Caco-2 (cell line): ENCODE results near the gene GMPR. TPM values are rescaled to one million over a fixed set of nuclear protein-coding genes. Genes with fewer than 3 reads are reported as not detected.

Experiments used
- BruUV-seq: library from RNA; stranded (reverse); fragments of 400-500 nt; replicated peaks from 2 replicates; lab custom pipeline; 2021; lab: Mats Ljungman, UMichigan
- CTCF ChIA-PET: fragments of 300-600 bp; sonication (Branson Sonifier 250); formaldehyde crosslinking; loops from one replicate; lab custom pipeline; 2022; ENCODE audit warnings: antibody characterized with exemption; lab: Charles Lee
- POLR2A ChIA-PET: fragments of 300-600 bp; sonication (Branson Sonifier 250); formaldehyde crosslinking; loops from one replicate; lab custom pipeline; 2022; ENCODE audit warnings: antibody characterized with exemption; lab: Charles Lee
- DNase-seq, 2 experiments: peaks; one replicate each; pipeline versions ENCODE4 v3.0.0 to v3.0.0-alpha.2; 2020 to 2022
- H3K27me3 ChIP-seq: replicated peaks from 2 replicates; pipeline ENCODE4 v1.6.0; 2011; ENCODE audit warnings: low read length; ENCODE audit not compliant: control insufficient read depth, insufficient read depth
- H3K36me3 ChIP-seq: 2 replicates; pipeline ENCODE4 v1.5.1; 2011; ENCODE audit warnings: low read length; ENCODE audit not compliant: control insufficient read depth, insufficient read depth
- H3K4me1 ChIP-seq: fragments of 250-450 bp; sonication (Bioruptor Pico); 2 replicates; pipeline ENCODE4 v1.5.1; 2020; ENCODE audit warnings: mild to moderate bottlenecking
- H3K4me3 ChIP-seq: 2 replicates; pipeline ENCODE4 v1.5.1; 2011; ENCODE audit warnings: low read depth, mild to moderate bottlenecking, control low read depth, low read length
- H3K9me3 ChIP-seq: fragments of 250-450 bp; sonication (Bioruptor Pico); 2 replicates; pipeline ENCODE4 v1.5.1; 2020; ENCODE audit warnings: mild to moderate bottlenecking, moderate library complexity
- H3K27ac Mint-ChIP-seq: one replicate; pipeline ENCODE4 v1.8.0; 2022; ENCODE audit warnings: mixed read lengths; ENCODE audit not compliant: unreplicated experiment
- H3K27me3 Mint-ChIP-seq: one replicate; pipeline ENCODE4 v1.8.0; 2022; ENCODE audit warnings: mixed read lengths; ENCODE audit not compliant: insufficient read depth, unreplicated experiment
- H3K36me3 Mint-ChIP-seq: one replicate; pipeline ENCODE4 v1.8.0; 2022; ENCODE audit warnings: mild to moderate bottlenecking, mixed read lengths; ENCODE audit not compliant: insufficient read depth, unreplicated experiment
- H3K4me1 Mint-ChIP-seq: one replicate; pipeline ENCODE4 v1.8.0; 2022; ENCODE audit warnings: low read depth, mixed read lengths; ENCODE audit not compliant: unreplicated experiment
- H3K4me3 Mint-ChIP-seq: one replicate; pipeline ENCODE4 v1.8.0; 2022; ENCODE audit warnings: mild to moderate bottlenecking, moderate library complexity, mixed read lengths; ENCODE audit not compliant: unreplicated experiment
- H3K9me3 Mint-ChIP-seq: one replicate; pipeline ENCODE4 v1.8.0; 2022; ENCODE audit warnings: mixed read lengths; ENCODE audit not compliant: unreplicated experiment
- intact Hi-C: fragments of 100-400 bp; cut with micrococcal nuclease; formaldehyde crosslinking; loops from one replicate; pipeline ENCODE4 v1.10.0; 2022; ENCODE audit not compliant: unreplicated experiment
- total RNA-seq: library from RNA; stranded (reverse); gene quantifications from 2 replicates; pipeline ENCODE4 v1.2.3, GENCODE V29; 2022
- TF ChIP-seq, protein P1 (sequence below), 2 experiments: fragments of 200-600 bp in 1 of 2; IDR thresholded peaks; 1 replicate in 1 of 2; 2 replicates in 1 of 2; pipeline versions ENCODE4 v1.5.1 to v1.8.0; 2011 to 2022; ENCODE audit warnings: antibody characterized with exemption in 1 of 2, control low read depth in 1 of 2, inconsistent platforms in 1 of 2, low read depth in 1 of 2, low read length in 1 of 2, mild to moderate bottlenecking in 1 of 2, moderate library complexity in 1 of 2; ENCODE audit not compliant: insufficient read depth in 1 of 2, severe bottlenecking in 1 of 2, unreplicated experiment in 1 of 2

GMPR gene
- total RNA-seq, 1 experiment from 2014 or later = 1.3 TPM

- H3K9me3 ChIP-seq = no peaks in the 10 kb centered on the region
- ChIA-PET POLR2A (no interaction called here), CTCF (no interaction called here)
- Mint-ChIP-seq H3K27ac (no peak overlapping the region), H3K4me1 (no peaks in the 10 kb centered on the region), H3K27me3 (peaks cover 8% of the 10 kb centered on the region), H3K36me3 (no peaks in the 10 kb centered on the region), H3K9me3 (no peaks in the 10 kb centered on the region), H3K4me3 (no peak overlapping the region)
- no TSS peak for BruUV-seq
- H3K4me1 ChIP-seq = peaks cover 5% of the 10 kb centered on the region
- TF ChIP-seq, protein P1, sequence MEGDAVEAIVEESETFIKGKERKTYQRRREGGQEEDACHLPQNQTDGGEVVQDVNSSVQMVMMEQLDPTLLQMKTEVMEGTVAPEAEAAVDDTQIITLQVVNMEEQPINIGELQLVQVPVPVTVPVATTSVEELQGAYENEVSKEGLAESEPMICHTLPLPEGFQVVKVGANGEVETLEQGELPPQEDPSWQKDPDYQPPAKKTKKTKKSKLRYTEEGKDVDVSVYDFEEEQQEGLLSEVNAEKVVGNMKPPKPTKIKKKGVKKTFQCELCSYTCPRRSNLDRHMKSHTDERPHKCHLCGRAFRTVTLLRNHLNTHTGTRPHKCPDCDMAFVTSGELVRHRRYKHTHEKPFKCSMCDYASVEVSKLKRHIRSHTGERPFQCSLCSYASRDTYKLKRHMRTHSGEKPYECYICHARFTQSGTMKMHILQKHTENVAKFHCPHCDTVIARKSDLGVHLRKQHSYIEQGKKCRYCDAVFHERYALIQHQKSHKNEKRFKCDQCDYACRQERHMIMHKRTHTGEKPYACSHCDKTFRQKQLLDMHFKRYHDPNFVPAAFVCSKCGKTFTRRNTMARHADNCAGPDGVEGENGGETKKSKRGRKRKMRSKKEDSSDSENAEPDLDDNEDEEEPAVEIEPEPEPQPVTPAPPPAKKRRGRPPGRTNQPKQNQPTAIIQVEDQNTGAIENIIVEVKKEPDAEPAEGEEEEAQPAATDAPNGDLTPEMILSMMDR (IDR thresholded peaks at IDR 0.05; ENCODE audit: insufficient read depth in 1 of 2, low read depth in 1 of 2, low read length in 1 of 2, severe bottlenecking in 1 of 2, unreplicated experiment in 1 of 2) = no peak
- no peaks in the 10 kb centered on the region for H3K27me3 ChIP-seq
- no peaks in the 10 kb centered on the region for H3K36me3 ChIP-seq
- intact Hi-C loops = no loop called here
- DNase-seq = no peak
- no peak overlapping the region for H3K4me3 ChIP-seq
Observed at GRCh38 chr6:16236009-16236501, 2.3 kb upstream of the GMPR start.

GRCh38 chr6:16236631-16237199 is 1.7 kb upstream of the GMPR start:
- Mint-ChIP-seq H3K4me1 (no peaks in the 10 kb centered on the region), H3K4me3 (peak overlapping the region; percentile 24), H3K27me3 (peaks cover 8% of the 10 kb centered on the region), H3K36me3 (no peaks in the 10 kb centered on the region), H3K9me3 (no peaks in the 10 kb centered on the region), H3K27ac (no peak overlapping the region)
- H3K4me3 ChIP-seq = no peak overlapping the region
- H3K9me3 ChIP-seq = no peaks in the 10 kb centered on the region
- POLR2A ChIA-PET = no interaction called here
- H3K4me1 ChIP-seq = peaks cover 5% of the 10 kb centered on the region
- no peak for DNase-seq
- intact Hi-C loops = no loop called here
- no peaks in the 10 kb centered on the region for H3K36me3 ChIP-seq
- CTCF ChIA-PET = no interaction called here
- no peaks in the 10 kb centered on the region for H3K27me3 ChIP-seq
- BruUV-seq = no TSS peak
- TF ChIP-seq, protein P1 (IDR thresholded peaks at IDR 0.05; ENCODE audit: insufficient read depth in 1 of 2, low read depth in 1 of 2, low read length in 1 of 2, severe bottlenecking in 1 of 2, unreplicated experiment in 1 of 2) = no peak

DNA sequence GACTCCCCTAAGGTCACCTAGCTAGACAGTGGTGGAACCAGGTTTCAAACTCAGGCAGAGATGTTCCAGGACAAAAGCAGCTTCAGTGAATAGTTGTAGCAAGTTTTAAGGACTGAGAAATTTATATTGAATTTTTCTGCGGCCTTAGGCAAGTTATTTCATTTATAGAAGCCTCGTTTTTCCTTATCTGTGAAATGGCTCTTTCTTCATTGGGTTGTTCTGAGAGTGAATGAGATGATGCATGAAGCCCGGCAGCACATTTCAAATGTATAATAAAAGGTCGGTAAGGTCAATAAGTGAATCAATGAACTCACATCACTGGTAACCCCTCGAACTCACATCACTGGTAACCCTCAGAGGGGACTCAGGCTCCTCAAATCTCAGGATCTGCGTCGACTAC is 1.1 kb upstream of the GMPR start:
- no peak for DNase-seq
- Histone ChIP-seq H3K4me3 (no peak overlapping the region), H3K27me3 (no peaks in the 10 kb centered on the region), H3K9me3 (no peaks in the 10 kb centered on the region), H3K4me1 (peaks cover 5% of the 10 kb centered on the region), H3K36me3 (no peaks in the 10 kb centered on the region)
- CTCF ChIA-PET = interaction anchor here (0.5 to 1.0 kb wide), 2 partner anchors 16 to 41 kb away, joined by 3 to 5 read pairs; no protein-coding TSS in a partner anchor
- POLR2A ChIA-PET = no interaction called here
- no peaks in the 10 kb centered on the region for H3K4me1 Mint-ChIP-seq
- peak overlapping the region; percentile 91 for H3K4me3 Mint-ChIP-seq
- intact Hi-C loops = no loop called here
- no peak overlapping the region for H3K27ac Mint-ChIP-seq
- TF ChIP-seq, protein P1 (IDR thresholded peaks at IDR 0.05; ENCODE audit: insufficient read depth in 1 of 2, low read depth in 1 of 2, low read length in 1 of 2, severe bottlenecking in 1 of 2, unreplicated experiment in 1 of 2) = no peak
- no TSS peak for BruUV-seq
- peaks cover 8% of the 10 kb centered on the region for H3K27me3 Mint-ChIP-seq
- H3K9me3 Mint-ChIP-seq = no peaks in the 10 kb centered on the region
- H3K36me3 Mint-ChIP-seq = no peaks in the 10 kb centered on the region
